MCF 10A (cell line): ENCODE measurements around the gene PRDM13. TPM values are rescaled to one million over a fixed set of nuclear protein-coding genes. Genes with fewer than 3 reads are reported as not detected.

Experiments used
- BruUV-seq: library from RNA; stranded (reverse); fragments of 400-500 nt; replicated peaks from 2 replicates; lab custom pipeline; 2021; lab: Mats Ljungman, UMichigan
- CTCF ChIA-PET: fragments of 300-600 bp; sonication (Branson Sonifier 250); formaldehyde crosslinking; extraction: SDS; loops from one replicate; lab custom pipeline; 2021; ENCODE audit warnings: antibody characterized with exemption, inconsistent platforms; lab: Yijun Ruan, JAX
- POLR2A ChIA-PET: fragments of 300-600, 350-650 bp; sonication (Branson Sonifier 250); formaldehyde crosslinking; extraction: SDS; loops from one replicate; lab custom pipeline; 2020; ENCODE audit warnings: antibody characterized with exemption, inconsistent platforms; lab: Yijun Ruan, JAX
- DNase-seq: peaks from one replicate; pipeline ENCODE4 v3.0.0-alpha.2; 2018; ENCODE audit not compliant: unreplicated experiment
- H3K27ac Mint-ChIP-seq: one replicate; pipeline ENCODE4 v1.8.0; 2022; ENCODE audit warnings: mild to moderate bottlenecking, low read depth, mixed read lengths; ENCODE audit not compliant: unreplicated experiment
- H3K27me3 Mint-ChIP-seq: one replicate; pipeline ENCODE4 v1.8.0; 2022; ENCODE audit warnings: mixed read lengths; ENCODE audit not compliant: insufficient read depth, unreplicated experiment
- H3K36me3 Mint-ChIP-seq: one replicate; pipeline ENCODE4 v1.8.0; 2022; ENCODE audit warnings: mild to moderate bottlenecking, moderate library complexity, mixed read lengths; ENCODE audit not compliant: insufficient read depth, unreplicated experiment
- H3K4me1 Mint-ChIP-seq: one replicate; pipeline ENCODE4 v1.8.0; 2022; ENCODE audit warnings: mixed read lengths; ENCODE audit not compliant: insufficient read depth, unreplicated experiment
- H3K4me3 Mint-ChIP-seq: one replicate; pipeline ENCODE4 v1.8.0; 2022; ENCODE audit warnings: mild to moderate bottlenecking, moderate library complexity, mixed read lengths; ENCODE audit not compliant: unreplicated experiment
- H3K9me3 Mint-ChIP-seq: one replicate; pipeline ENCODE4 v1.8.0; 2022; ENCODE audit warnings: mixed read lengths; ENCODE audit not compliant: unreplicated experiment
- intact Hi-C: fragments of 100-400 bp; cut with micrococcal nuclease; formaldehyde crosslinking; loops from 2 replicates; pipeline ENCODE4 v1.14.1; 2022
- total RNA-seq: library from RNA; stranded (reverse); gene quantifications from 2 replicates; pipeline ENCODE4 v1.2.3, GENCODE V29; 2022
- TF ChIP-seq, protein P1 (sequence below): fragments of 200-600 bp; IDR thresholded peaks from one replicate; pipeline ENCODE4 v1.8.0; 2022; ENCODE audit warnings: antibody characterized with exemption, mild to moderate bottlenecking; ENCODE audit not compliant: unreplicated experiment

PRDM13 gene
- total RNA-seq, 1 experiment from 2014 or later: not detected

- CTCF ChIA-PET: no interaction called here
These were observed 3.0 kb upstream of the PRDM13 start for GRCh38 chr6:99603421-99604165.

DNA sequence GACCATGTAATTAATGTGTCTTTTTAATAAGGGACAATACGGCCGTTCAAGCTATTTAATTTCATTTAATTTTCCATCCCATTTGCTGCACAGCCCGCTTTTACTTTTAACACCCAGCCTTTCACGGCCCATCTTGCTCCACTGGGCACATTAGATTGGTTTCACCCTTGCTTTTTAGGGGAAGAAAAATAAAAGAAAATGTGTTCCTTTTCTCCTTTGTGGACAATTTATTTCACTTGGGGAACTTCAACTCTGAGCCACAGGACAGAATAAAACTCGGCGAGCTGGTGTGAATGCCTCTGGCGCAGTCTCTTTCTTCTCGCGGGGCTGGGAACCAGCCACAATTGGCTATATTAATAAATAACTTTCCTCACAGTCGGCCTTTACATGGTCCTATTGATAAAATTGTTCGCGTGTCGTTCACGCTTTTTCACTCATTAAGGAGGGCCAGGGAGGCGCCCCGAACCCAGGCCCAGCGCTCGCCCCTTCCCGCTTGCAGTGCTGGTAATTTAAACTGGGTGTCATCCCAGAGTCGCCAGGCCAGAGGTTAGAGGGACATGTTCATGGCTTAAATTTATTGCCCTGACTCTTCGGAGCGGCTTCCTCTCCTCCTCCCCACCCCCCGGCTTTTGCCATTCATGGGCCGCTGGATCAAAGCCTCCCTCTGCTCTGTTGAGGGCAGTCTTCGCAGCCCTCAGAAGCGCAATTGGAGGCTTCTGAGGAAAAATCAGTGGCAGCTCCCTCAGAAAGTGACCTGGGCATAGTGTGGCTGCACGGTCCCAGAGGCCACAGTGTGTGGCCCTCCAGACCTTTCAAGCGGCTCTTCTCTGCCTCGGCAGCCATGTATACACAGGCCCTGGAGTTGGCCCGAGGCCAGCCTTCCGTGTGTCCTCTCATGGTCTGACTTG lies 2.2 kb upstream of the PRDM13 start:
- Mint-ChIP-seq H3K36me3 (no peaks in the 10 kb centered on the region), H3K9me3 (no peaks in the 10 kb centered on the region), H3K4me1 (no peaks in the 10 kb centered on the region), H3K4me3 (no peak overlapping the region), H3K27ac (no peak overlapping the region), H3K27me3 (peaks cover 77% of the 10 kb centered on the region)
- ChIA-PET CTCF (no interaction called here), POLR2A (no interaction called here)
- no TSS peak for BruUV-seq
- intact Hi-C loops: no loop called here
- TF ChIP-seq, protein P1, sequence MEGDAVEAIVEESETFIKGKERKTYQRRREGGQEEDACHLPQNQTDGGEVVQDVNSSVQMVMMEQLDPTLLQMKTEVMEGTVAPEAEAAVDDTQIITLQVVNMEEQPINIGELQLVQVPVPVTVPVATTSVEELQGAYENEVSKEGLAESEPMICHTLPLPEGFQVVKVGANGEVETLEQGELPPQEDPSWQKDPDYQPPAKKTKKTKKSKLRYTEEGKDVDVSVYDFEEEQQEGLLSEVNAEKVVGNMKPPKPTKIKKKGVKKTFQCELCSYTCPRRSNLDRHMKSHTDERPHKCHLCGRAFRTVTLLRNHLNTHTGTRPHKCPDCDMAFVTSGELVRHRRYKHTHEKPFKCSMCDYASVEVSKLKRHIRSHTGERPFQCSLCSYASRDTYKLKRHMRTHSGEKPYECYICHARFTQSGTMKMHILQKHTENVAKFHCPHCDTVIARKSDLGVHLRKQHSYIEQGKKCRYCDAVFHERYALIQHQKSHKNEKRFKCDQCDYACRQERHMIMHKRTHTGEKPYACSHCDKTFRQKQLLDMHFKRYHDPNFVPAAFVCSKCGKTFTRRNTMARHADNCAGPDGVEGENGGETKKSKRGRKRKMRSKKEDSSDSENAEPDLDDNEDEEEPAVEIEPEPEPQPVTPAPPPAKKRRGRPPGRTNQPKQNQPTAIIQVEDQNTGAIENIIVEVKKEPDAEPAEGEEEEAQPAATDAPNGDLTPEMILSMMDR: no peak
- no peak for DNase-seq

More at GRCh38 chr6:99603421-99604165, 3.0 kb upstream of the PRDM13 start:
- intact Hi-C loops: no loop called here
- Mint-ChIP-seq H3K9me3 (no peaks in the 10 kb centered on the region), H3K27me3 (peaks cover 77% of the 10 kb centered on the region), H3K4me1 (no peaks in the 10 kb centered on the region), H3K36me3 (no peaks in the 10 kb centered on the region), H3K27ac (no peak overlapping the region), H3K4me3 (no peak overlapping the region)
- TF ChIP-seq, protein P1: no peak
- no peak for DNase-seq
- POLR2A ChIA-PET: no interaction called here
- no TSS peak for BruUV-seq

- intact Hi-C loops: no loop called here
- Mint-ChIP-seq H3K27ac (no peak overlapping the region), H3K9me3 (no peaks in the 10 kb centered on the region), H3K27me3 (peaks cover 77% of the 10 kb centered on the region), H3K4me3 (no peak overlapping the region), H3K36me3 (no peaks in the 10 kb centered on the region), H3K4me1 (no peaks in the 10 kb centered on the region)
- no peak for DNase-seq
- ChIA-PET POLR2A (no interaction called here), CTCF (no interaction called here)
- TF ChIP-seq, protein P1: no peak
- no TSS peak for BruUV-seq
These were observed 1.4 kb upstream of the PRDM13 start for GRCh38 chr6:99605074-99605734.
